Chondrocyte (in vitro differentiated cells): ENCODE measurements around the gene TPRA1. TPM values are rescaled to one million over a fixed set of nuclear protein-coding genes. Genes with fewer than 3 reads are reported as not detected.

Experiments
- DNase-seq: peaks from one replicate; pipeline ENCODE4 v3.0.0; 2021; ENCODE audit warnings: mixed read lengths, low spot score
- H3K27ac Mint-ChIP-seq: one replicate; pipeline ENCODE4 v1.8.0; 2021; ENCODE audit warnings: mild to moderate bottlenecking, moderate library complexity, mixed read lengths; ENCODE audit not compliant: unreplicated experiment
- H3K27me3 Mint-ChIP-seq: 2 replicates; pipeline ENCODE4 v1.8.0; 2021; ENCODE audit warnings: low read depth, mixed read lengths
- H3K36me3 Mint-ChIP-seq: 2 replicates; pipeline ENCODE4 v1.8.0; 2021; ENCODE audit warnings: low read depth, mixed read lengths
- H3K4me1 Mint-ChIP-seq: 2 replicates; pipeline ENCODE4 v1.8.0; 2021; ENCODE audit warnings: low read depth, mild to moderate bottlenecking, mixed read lengths
- H3K4me3 Mint-ChIP-seq: one replicate; pipeline ENCODE4 v1.8.0; 2021; ENCODE audit warnings: mild to moderate bottlenecking, moderate library complexity, mixed read lengths; ENCODE audit not compliant: unreplicated experiment
- H3K9me3 Mint-ChIP-seq: 2 replicates; pipeline ENCODE4 v1.8.0; 2021; ENCODE audit warnings: low read depth, mixed read lengths
- CTCF ChIP-seq: fragments of 200-600 bp; sonication (generic); IDR thresholded peaks from 2 replicates; pipeline ENCODE4 v1.5.0; 2021; ENCODE audit warnings: antibody characterized with exemption, mild to moderate bottlenecking, moderate library complexity
- total RNA-seq: library from RNA; stranded (reverse); gene quantifications from 3 replicates; pipeline ENCODE4 v1.2.1, GENCODE V29; 2021

TPRA1 gene
- total RNA-seq, 1 donor from 2014 or later: 37.2 TPM

GRCh38 chr3:127535901-127536829 is 54.4 kb downstream of the TPRA1 start:
- H3K4me1 Mint-ChIP-seq: no peaks in the 10 kb centered on the region
- H3K27ac Mint-ChIP-seq: no peak overlapping the region
- H3K36me3 Mint-ChIP-seq: no peaks in the 10 kb centered on the region
- no peak for TF ChIP-seq CTCF
- no peak for DNase-seq
- H3K27me3 Mint-ChIP-seq: peaks cover 28% of the 10 kb centered on the region
- no peak overlapping the region for H3K4me3 Mint-ChIP-seq
- H3K9me3 Mint-ChIP-seq: peaks cover under 1% of the 10 kb centered on the region

- Mint-ChIP-seq H3K27me3 (peaks cover 26% of the 10 kb centered on the region), H3K27ac (no peak overlapping the region), H3K36me3 (no peaks in the 10 kb centered on the region), H3K4me3 (no peak overlapping the region), H3K9me3 (peaks cover 4% of the 10 kb centered on the region), H3K4me1 (no peaks in the 10 kb centered on the region)
- TF ChIP-seq CTCF: no peak
- no peak for DNase-seq
These were observed 55.3 kb downstream of the TPRA1 start for GRCh38 chr3:127535106-127535785.

GRCh38 chr3:127534564-127534963 is 56.0 kb downstream of the TPRA1 start:
- Mint-ChIP-seq H3K9me3 (peaks cover 4% of the 10 kb centered on the region), H3K4me3 (no peak overlapping the region), H3K27me3 (peaks cover 22% of the 10 kb centered on the region), H3K27ac (no peak overlapping the region), H3K36me3 (no peaks in the 10 kb centered on the region), H3K4me1 (no peaks in the 10 kb centered on the region)
- DNase-seq: no peak
- TF ChIP-seq CTCF: no peak

- Mint-ChIP-seq H3K9me3 (peaks cover 4% of the 10 kb centered on the region), H3K27ac (no peak overlapping the region), H3K4me3 (no peak overlapping the region), H3K4me1 (no peaks in the 10 kb centered on the region), H3K27me3 (peaks cover 18% of the 10 kb centered on the region), H3K36me3 (no peaks in the 10 kb centered on the region)
- TF ChIP-seq CTCF: no peak
- DNase-seq: no peak
These were observed 56.4 kb downstream of the TPRA1 start for GRCh38 chr3:127534161-127534451.

GRCh38 chr3:127532561-127533203 is 57.9 kb downstream of the TPRA1 start:
- DNase-seq: no peak
- no peaks in the 10 kb centered on the region for H3K4me1 Mint-ChIP-seq
- peaks cover 4% of the 10 kb centered on the region for H3K9me3 Mint-ChIP-seq
- peaks cover 17% of the 10 kb centered on the region for H3K27me3 Mint-ChIP-seq
- TF ChIP-seq CTCF: no peak
- no peak overlapping the region for H3K27ac Mint-ChIP-seq
- no peaks in the 10 kb centered on the region for H3K36me3 Mint-ChIP-seq
- no peak overlapping the region for H3K4me3 Mint-ChIP-seq
